ENCODE measurements around the gene PA2G4.

DNA sequence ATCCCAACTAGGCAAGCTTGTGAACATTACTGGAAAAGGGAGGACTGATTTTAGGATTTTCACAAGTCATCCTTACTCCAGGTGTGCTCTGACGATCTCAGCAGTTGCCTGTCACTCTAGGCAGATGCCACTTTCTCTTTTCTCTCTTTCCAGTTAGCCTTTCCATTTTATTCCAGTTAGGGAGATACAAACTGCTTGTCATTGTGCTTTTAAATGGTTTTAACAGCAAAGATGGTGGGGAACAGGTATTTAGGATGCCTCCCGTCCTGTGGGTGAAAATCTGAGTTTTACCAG, 1.2 kb downstream of the PA2G4 start:
- no peak for TF ChIP-seq ARNT (IDR thresholded peaks at IDR 0.05)
- no peak for TF ChIP-seq SUZ12 (IDR thresholded peaks at IDR 0.05)
- TF ChIP-seq, protein P1, sequence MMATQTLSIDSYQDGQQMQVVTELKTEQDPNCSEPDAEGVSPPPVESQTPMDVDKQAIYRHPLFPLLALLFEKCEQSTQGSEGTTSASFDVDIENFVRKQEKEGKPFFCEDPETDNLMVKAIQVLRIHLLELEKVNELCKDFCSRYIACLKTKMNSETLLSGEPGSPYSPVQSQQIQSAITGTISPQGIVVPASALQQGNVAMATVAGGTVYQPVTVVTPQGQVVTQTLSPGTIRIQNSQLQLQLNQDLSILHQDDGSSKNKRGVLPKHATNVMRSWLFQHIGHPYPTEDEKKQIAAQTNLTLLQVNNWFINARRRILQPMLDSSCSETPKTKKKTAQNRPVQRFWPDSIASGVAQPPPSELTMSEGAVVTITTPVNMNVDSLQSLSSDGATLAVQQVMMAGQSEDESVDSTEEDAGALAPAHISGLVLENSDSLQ (IDR thresholded peaks at IDR 0.05): no peak; the same call in 1 of the 2 replicates
- TF ChIP-seq TARDBP (IDR thresholded peaks at IDR 0.05): no peak
- no peak for TF ChIP-seq FOXA1 (IDR thresholded peaks at IDR 0.05)
